Measurements from ENCODE around the gene RUNDC1.

RUNDC1 gene

DNA sequence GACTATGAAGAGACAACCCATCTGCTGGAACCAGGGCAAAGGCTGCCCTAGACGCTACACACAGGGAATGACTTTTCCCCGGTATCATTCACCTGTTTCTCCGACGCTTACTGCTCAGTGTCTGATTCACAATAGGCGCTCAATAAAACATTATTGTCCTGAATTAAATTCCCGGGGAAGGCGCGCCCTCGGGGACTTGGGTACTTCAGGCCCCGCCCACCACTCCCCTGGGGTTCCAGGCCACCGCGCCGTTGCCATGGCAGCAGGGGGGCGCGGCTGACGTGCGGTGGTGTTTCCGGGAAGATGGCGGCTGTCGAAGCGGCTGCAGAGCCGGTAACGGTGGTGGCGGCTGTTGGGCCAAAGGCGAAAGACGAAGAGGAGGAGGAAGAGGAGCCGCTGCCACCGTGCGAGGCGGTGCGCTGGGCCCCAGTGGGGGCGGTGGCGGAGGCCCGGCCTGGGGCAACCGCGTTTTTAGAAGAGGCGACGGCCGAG is at the start of gene RUNDC1:
RUNDC1 (plus strand) TSS at position 292 of the 492 bp plus-strand sequence; CDS start at position 304, 12 bp downstream.
- H3K4me3 ChIP-seq (ENCODE audit: low read depth, low read length), result peak within 1 kb of the TSS; percentile 100
- H3K27me3 ChIP-seq (ENCODE audit: insufficient read depth, low read length), result no peaks in the 10 kb centered on the region
- peak within 1 kb of the TSS; percentile 86 for H2AFZ ChIP-seq (ENCODE audit: low read length, unreplicated experiment)
- H3K27ac ChIP-seq (ENCODE audit: low read depth, low read length), result peak within 1 kb of the TSS; percentile 61
- H3K79me2 ChIP-seq (ENCODE audit: control insufficient read depth, insufficient read depth, low read length, unreplicated experiment), result peaks cover 22% of the 10 kb centered on the region
- no peaks in the 10 kb centered on the region for H3K36me3 ChIP-seq (ENCODE audit: insufficient read depth, low read length)
- peaks cover 15% of the 10 kb centered on the region for H3K4me1 ChIP-seq (ENCODE audit: control insufficient read depth, insufficient read depth, low read length, unreplicated experiment)

DNA sequence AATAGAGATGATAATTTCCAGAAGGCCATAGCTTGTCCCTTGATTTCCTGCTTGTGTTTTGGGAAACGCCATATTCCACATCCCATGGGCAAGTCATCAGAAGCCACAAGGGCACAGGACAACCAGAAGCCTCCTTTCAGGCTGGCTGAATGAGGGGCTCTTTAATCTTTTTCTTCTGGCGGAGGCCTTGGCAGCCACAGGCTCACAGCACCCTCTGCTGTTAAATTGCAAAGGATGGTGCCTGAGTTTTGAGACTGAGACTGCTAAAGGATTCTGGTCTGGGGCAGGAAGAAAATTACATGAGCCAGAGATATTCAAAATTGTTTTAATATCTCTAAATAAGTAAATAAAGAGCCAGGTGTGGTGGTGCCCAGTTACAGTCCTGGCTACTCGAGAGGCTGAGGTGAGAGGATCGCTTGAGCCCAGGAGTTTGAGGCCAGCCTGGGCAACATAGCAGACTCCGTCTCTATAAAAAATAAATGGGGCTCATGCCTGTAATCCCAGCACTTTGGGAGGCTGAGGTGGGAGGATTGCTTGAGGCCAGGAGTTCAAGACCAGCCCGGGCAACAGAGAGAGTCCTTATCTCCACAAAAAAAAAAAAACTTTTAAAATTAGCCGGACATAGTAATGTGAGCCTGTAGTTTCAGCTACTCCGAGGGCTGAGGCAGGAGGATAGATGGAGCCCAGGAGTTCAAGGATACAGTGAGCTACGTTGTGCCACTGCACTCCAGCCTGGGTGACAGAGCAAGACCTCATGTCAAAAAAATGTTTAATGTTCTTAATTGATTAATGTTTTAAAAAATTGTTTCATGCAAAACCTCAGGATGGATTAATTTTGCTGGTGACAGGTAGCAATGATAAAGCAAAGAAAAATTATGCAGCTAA is 42.4 kb upstream of the RUNDC1 start:
- Histone ChIP-seq H2AFZ (ENCODE audit: low read length, unreplicated experiment) (peak overlapping the region; percentile 16), H3K27me3 (ENCODE audit: insufficient read depth, low read length) (no peaks in the 10 kb centered on the region), H3K4me3 (ENCODE audit: low read depth, low read length) (no peak overlapping the region), H3K27ac (ENCODE audit: low read depth, low read length) (no peak overlapping the region), H3K36me3 (ENCODE audit: insufficient read depth, low read length) (no peaks in the 10 kb centered on the region), H3K4me1 (ENCODE audit: control insufficient read depth, insufficient read depth, low read length, unreplicated experiment) (no peaks in the 10 kb centered on the region), H3K79me2 (ENCODE audit: control insufficient read depth, insufficient read depth, low read length, unreplicated experiment) (no peaks in the 10 kb centered on the region)

DNA sequence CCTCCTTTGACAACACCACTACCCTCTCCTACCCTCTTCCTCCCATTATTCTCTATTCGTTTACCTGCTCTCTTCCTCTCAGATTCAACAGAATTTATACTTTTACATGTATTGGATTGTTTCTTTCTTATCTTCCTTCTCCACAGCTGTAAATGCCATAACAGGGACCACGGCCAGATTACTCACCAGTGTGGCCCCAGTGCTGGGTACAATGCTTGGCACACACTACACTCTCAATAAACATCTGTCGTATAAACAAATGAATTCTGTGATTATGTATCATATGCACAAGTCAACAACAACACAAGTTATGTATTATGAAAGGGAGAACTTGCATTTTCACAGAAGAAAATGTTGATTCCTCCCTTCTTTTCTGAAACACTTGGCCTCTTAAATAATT is 36.2 kb upstream of the RUNDC1 start:
- H3K4me1 ChIP-seq (ENCODE audit: control insufficient read depth, insufficient read depth, low read length, unreplicated experiment), result no peaks in the 10 kb centered on the region
- no peaks in the 10 kb centered on the region for H3K36me3 ChIP-seq (ENCODE audit: insufficient read depth, low read length)
- no peaks in the 10 kb centered on the region for H3K79me2 ChIP-seq (ENCODE audit: control insufficient read depth, insufficient read depth, low read length, unreplicated experiment)
- no peaks in the 10 kb centered on the region for H3K27me3 ChIP-seq (ENCODE audit: insufficient read depth, low read length)
- no peak overlapping the region for H3K4me3 ChIP-seq (ENCODE audit: low read depth, low read length)
- H3K27ac ChIP-seq (ENCODE audit: low read depth, low read length), result no peak overlapping the region
- no peak overlapping the region for H2AFZ ChIP-seq (ENCODE audit: low read length, unreplicated experiment)

DNA sequence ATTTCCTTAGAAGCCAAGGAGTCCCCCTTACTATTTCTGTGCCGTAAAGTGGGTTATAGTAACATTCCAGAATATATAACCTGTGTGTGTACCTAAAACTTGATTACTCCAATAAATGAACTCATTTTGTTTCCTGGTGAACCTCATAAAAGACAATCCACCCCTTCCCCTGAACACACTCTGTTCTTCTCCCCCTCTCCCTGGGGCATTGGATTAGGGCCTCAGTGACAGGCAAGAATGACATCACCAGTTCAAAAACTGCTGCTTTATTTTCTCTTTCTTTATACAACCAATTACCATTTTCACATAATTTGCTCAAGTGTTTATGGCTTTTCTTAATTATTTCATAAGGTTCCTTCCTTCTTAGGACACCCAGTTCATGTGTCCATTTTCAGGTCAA is 33.6 kb upstream of the RUNDC1 start:
- H3K4me1 ChIP-seq (ENCODE audit: control insufficient read depth, insufficient read depth, low read length, unreplicated experiment), result no peaks in the 10 kb centered on the region

DNA sequence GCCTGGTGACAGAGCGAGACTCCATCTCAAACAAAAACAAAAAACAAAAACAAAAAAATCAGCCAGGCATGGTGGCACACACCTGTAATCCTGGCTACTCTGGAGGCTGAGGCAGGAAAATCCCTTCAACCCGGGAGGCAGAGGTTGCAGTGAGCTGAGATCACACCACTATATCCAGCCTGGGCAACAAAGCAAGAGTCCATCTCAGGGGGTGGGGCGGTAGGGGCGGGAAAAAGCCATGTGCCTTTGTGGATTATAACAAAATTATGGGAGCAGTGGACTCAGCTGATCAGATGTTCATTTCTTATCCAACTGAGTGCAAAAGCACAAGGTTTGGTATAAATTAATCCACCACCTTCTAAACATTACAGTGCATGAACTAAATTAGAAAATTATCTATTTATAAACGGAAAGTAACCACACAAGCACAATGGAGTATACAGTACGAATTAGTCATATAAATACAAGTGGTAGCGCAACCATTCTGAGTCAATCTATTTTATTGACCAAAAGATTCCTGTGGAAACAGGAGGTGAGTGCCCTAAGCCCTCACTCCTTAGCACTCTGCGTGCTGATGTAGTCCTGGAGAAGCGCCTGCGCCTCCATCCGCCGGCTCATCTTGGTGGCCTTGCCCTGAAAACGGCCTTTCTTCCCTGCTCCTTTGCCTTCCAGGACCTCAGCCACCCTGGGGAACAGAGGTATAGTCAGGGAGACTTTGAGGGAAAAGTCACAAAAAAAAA is 30.2 kb upstream of the RUNDC1 start:
- Histone ChIP-seq H2AFZ (ENCODE audit: low read length, unreplicated experiment) (no peak overlapping the region), H3K36me3 (ENCODE audit: insufficient read depth, low read length) (0 out of 2 replicates have a peak, but pooled peaks cover 6% of the 10 kb centered on the region), H3K4me3 (ENCODE audit: low read depth, low read length) (no peak overlapping the region), H3K79me2 (ENCODE audit: control insufficient read depth, insufficient read depth, low read length, unreplicated experiment) (no peaks in the 10 kb centered on the region), H3K27me3 (ENCODE audit: insufficient read depth, low read length) (no peaks in the 10 kb centered on the region), H3K4me1 (ENCODE audit: control insufficient read depth, insufficient read depth, low read length, unreplicated experiment) (no peaks in the 10 kb centered on the region), H3K27ac (ENCODE audit: low read depth, low read length) (no peak overlapping the region)

More for the DNA sequence above, 33.6 kb upstream of the RUNDC1 start:
- Histone ChIP-seq H3K36me3 (ENCODE audit: insufficient read depth, low read length) (0 out of 2 replicates have a peak, but pooled peaks cover 5% of the 10 kb centered on the region), H3K27me3 (ENCODE audit: insufficient read depth, low read length) (no peaks in the 10 kb centered on the region), H3K27ac (ENCODE audit: low read depth, low read length) (no peak overlapping the region), H3K4me3 (ENCODE audit: low read depth, low read length) (no peak overlapping the region), H2AFZ (ENCODE audit: low read length, unreplicated experiment) (no peak overlapping the region), H3K79me2 (ENCODE audit: control insufficient read depth, insufficient read depth, low read length, unreplicated experiment) (no peaks in the 10 kb centered on the region)

DNA sequence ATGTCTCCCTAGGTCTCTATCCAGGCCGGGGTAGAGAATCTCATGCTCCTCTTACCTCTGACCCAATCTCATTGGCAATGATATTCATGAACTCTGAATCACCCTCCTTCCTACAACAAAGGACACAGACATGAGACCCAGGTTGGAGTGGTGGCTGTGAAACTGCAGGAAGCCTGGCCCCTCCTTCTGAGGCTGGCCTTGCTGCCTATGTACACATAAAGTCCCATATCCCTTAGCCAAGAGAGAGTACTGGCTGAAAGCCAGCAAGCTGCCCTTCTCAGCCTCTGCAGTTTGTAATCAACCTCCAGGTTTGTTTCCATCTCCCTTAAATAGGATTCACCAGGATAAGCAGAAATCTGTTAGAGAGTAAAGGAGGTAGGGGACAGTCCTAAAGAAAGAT is 26.7 kb upstream of the RUNDC1 start:
- Histone ChIP-seq H3K4me3 (ENCODE audit: low read depth, low read length) (no peak overlapping the region), H3K4me1 (ENCODE audit: control insufficient read depth, insufficient read depth, low read length, unreplicated experiment) (no peaks in the 10 kb centered on the region), H2AFZ (ENCODE audit: low read length, unreplicated experiment) (no peak overlapping the region), H3K27ac (ENCODE audit: low read depth, low read length) (no peak overlapping the region), H3K27me3 (ENCODE audit: insufficient read depth, low read length) (no peaks in the 10 kb centered on the region), H3K36me3 (ENCODE audit: insufficient read depth, low read length) (peaks cover 18% of the 10 kb centered on the region; the same call in 1 of the 2 replicates), H3K79me2 (ENCODE audit: control insufficient read depth, insufficient read depth, low read length, unreplicated experiment) (no peaks in the 10 kb centered on the region)

DNA sequence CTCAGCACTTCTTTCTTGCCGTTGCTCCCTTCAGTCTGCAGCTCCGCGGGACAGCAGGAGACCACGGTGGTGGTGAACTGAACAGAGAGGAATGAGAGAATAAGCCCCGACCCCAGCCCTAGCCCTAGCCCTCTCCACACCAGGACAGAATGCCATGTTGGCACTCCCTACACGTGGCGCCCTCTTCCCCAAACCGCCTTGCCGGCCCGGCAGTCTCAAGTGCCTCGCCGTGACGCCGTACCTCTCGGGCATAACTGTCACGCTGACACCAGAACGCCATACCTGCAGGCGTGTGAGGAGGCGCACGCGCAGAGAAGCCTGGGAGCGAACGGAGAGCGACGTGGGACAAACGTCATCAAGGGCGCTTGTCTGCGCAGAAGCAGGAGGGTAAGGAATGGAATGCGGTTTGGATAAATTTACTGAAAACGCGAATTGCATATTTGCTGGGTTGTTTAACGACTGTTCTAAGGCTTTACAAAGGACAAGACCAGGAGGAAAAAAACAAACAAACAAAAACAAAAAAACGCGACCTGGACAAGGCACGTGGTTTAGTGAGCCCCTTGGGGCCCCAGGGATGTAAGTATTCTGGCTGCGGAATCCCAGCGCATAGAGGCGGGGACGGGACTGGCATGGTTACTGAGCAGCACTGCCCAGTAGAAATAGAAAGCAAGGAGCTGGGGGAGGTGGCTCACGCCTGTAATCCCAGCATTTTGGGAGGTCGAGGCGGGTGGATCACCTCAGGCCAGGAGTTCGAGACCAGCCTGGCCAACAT is 16.0 kb upstream of the RUNDC1 start, which contains the start of gene AARSD1:
AARSD1 (minus strand) TSS at position 294 of the 772 bp plus-strand sequence; CDS start at position 280, 14 bp downstream.
- H3K36me3 ChIP-seq (ENCODE audit: insufficient read depth, low read length), result peaks cover 6% of the 10 kb centered on the region; the same call in 1 of the 2 replicates
- peak within 1 kb of the TSS; percentile 83 for H2AFZ ChIP-seq (ENCODE audit: low read length, unreplicated experiment)
- H3K27ac ChIP-seq (ENCODE audit: low read depth, low read length), result peak within 1 kb of the TSS; percentile 80
- peaks cover 4% of the 10 kb centered on the region for H3K4me1 ChIP-seq (ENCODE audit: control insufficient read depth, insufficient read depth, low read length, unreplicated experiment)
- H3K79me2 ChIP-seq (ENCODE audit: control insufficient read depth, insufficient read depth, low read length, unreplicated experiment), result peaks cover 21% of the 10 kb centered on the region
- no peaks in the 10 kb centered on the region for H3K27me3 ChIP-seq (ENCODE audit: insufficient read depth, low read length)
- peak within 1 kb of the TSS; percentile 89 for H3K4me3 ChIP-seq (ENCODE audit: low read depth, low read length)

DNA sequence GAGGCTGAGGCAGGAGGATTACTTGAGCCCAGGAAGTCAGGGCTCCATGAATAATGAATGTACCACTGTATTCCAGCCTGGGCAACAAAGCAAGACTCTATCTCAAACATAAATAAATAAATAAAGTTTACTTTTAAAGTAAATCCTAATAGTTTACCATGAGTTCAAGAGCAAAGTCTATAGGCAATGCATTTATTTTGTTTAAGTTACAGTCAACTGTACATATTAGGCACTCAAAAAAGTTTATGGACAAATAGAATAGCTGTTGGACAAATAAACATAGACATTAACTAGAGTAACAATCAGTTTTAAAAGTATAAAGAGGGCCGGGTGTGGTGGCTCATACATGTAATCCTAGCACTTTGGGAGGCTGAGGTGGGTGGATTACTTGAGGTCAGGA is 12.4 kb upstream of the RUNDC1 start:
- peaks cover 4% of the 10 kb centered on the region for H3K4me1 ChIP-seq (ENCODE audit: control insufficient read depth, insufficient read depth, low read length, unreplicated experiment)
- no peak overlapping the region for H3K4me3 ChIP-seq (ENCODE audit: low read depth, low read length)
- no peaks in the 10 kb centered on the region for H3K27me3 ChIP-seq (ENCODE audit: insufficient read depth, low read length)
- H3K36me3 ChIP-seq (ENCODE audit: insufficient read depth, low read length), result no peaks in the 10 kb centered on the region
- peaks cover 14% of the 10 kb centered on the region for H3K79me2 ChIP-seq (ENCODE audit: control insufficient read depth, insufficient read depth, low read length, unreplicated experiment)
- H3K27ac ChIP-seq (ENCODE audit: low read depth, low read length), result no peak overlapping the region
- H2AFZ ChIP-seq (ENCODE audit: low read length, unreplicated experiment), result no peak overlapping the region

DNA sequence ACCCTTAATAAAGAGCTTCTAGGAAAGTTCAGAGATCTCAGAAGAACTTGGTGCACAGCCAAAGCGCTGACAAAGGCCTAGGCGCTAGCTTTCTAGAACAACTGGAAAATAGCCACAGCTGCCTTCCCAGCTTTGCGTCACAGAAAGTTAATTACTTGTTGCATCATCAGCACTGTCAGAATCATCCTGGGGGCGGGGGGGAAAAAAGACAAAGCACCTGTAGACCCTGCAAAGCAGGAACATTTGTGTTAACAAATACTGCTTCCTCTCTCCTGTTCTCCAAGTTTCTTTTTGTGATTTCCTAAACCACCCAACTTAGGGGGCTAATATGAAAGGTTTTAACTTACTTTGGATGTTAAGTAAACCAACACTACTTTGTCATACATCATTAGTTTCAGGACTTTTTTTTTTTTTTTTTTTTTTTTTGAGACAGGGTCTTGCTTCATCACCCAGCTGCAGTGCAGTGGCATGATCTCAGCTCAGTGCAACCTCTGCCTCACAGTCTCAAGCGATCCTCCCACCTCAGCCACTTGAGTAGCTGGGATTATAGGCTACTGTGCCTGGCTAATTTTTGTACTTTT is 11.3 kb upstream of the RUNDC1 start:
- H2AFZ ChIP-seq (ENCODE audit: low read length, unreplicated experiment), result no peak overlapping the region
- H3K4me1 ChIP-seq (ENCODE audit: control insufficient read depth, insufficient read depth, low read length, unreplicated experiment), result no peaks in the 10 kb centered on the region
- no peaks in the 10 kb centered on the region for H3K27me3 ChIP-seq (ENCODE audit: insufficient read depth, low read length)
- H3K79me2 ChIP-seq (ENCODE audit: control insufficient read depth, insufficient read depth, low read length, unreplicated experiment), result peaks cover 3% of the 10 kb centered on the region
- no peak overlapping the region for H3K4me3 ChIP-seq (ENCODE audit: low read depth, low read length)
- H3K36me3 ChIP-seq (ENCODE audit: insufficient read depth, low read length), result no peaks in the 10 kb centered on the region
- H3K27ac ChIP-seq (ENCODE audit: low read depth, low read length), result no peak overlapping the region

DNA sequence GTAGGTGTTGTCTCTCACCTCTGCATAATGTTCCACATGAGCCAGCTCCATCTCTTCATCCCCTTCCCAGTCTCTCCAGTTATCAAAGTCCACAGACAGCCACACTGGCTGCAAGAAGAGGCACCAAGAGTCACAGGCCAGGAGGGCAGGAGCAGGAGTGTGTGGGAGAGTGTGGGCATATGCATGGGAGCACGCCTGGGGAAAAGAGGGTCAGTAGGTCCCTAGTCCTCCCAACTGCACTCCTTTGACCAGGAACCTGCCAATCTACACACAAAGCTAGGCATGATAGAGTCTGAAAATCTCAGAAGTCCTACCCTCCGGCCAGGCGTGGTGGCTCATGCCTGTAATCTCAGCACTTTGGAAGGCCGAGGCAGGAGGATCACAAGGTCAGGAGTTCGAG is 8.8 kb upstream of the RUNDC1 start:
- H2AFZ ChIP-seq (ENCODE audit: low read length, unreplicated experiment), result no peak overlapping the region
- no peaks in the 10 kb centered on the region for H3K27me3 ChIP-seq (ENCODE audit: insufficient read depth, low read length)
- no peak overlapping the region for H3K27ac ChIP-seq (ENCODE audit: low read depth, low read length)
- no peak overlapping the region for H3K4me3 ChIP-seq (ENCODE audit: low read depth, low read length)
- H3K36me3 ChIP-seq (ENCODE audit: insufficient read depth, low read length), result no peaks in the 10 kb centered on the region
- H3K79me2 ChIP-seq (ENCODE audit: control insufficient read depth, insufficient read depth, low read length, unreplicated experiment), result no peaks in the 10 kb centered on the region
- no peaks in the 10 kb centered on the region for H3K4me1 ChIP-seq (ENCODE audit: control insufficient read depth, insufficient read depth, low read length, unreplicated experiment)

Measured in ACC112 (cell line).